ENCODE data around the gene ZNF768.

The ZNF768 gene

GRCh38 chr16:30509081-30509765, 17.1 kb downstream of the ZNF768 start:
- Mint-ChIP-seq H3K27ac (peak overlapping the region; percentile 77), H3K4me3 (no peak overlapping the region), H3K4me1 (no peaks in the 10 kb centered on the region), H3K27me3 (no peaks in the 10 kb centered on the region), H3K36me3 (peaks cover 28% of the 10 kb centered on the region), H3K9me3 (no peaks in the 10 kb centered on the region)

- Mint-ChIP-seq H3K4me1 (peaks cover 12% of the 10 kb centered on the region), H3K27me3 (no peaks in the 10 kb centered on the region), H3K9me3 (no peaks in the 10 kb centered on the region), H3K36me3 (peaks cover 14% of the 10 kb centered on the region), H3K4me3 (no peak overlapping the region), H3K27ac (peak overlapping the region; percentile 89)
Observed at GRCh38 chr16:30503403-30504296, 22.7 kb downstream of the ZNF768 start.

DNA sequence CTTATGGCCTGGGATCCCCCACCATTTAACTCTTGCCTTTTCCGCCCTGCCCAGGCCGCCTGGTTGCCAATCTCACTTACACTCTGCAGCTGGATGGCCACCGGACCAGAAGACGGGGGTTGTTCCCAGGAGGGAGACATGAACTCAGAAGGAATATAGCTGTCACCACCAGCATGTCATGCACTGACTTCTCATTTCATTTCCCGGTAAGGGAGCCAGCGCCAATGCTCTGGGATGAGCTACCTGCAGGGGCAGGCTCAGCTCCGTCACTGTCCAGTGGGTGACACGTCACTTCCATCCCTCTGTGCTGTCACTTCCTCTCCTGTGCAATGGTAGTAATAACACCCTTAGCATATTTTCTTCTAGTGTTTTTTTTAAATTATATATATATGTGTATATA, 27.1 kb downstream of the ZNF768 start:
- Mint-ChIP-seq H3K4me3 (no peak overlapping the region), H3K27me3 (no peaks in the 10 kb centered on the region), H3K4me1 (peaks cover 16% of the 10 kb centered on the region), H3K9me3 (no peaks in the 10 kb centered on the region), H3K27ac (no peak overlapping the region), H3K36me3 (peaks cover 12% of the 10 kb centered on the region)

- Mint-ChIP-seq H3K36me3 (peaks cover 13% of the 10 kb centered on the region), H3K27ac (no peak overlapping the region), H3K27me3 (no peaks in the 10 kb centered on the region), H3K4me3 (no peak overlapping the region), H3K4me1 (peaks cover 26% of the 10 kb centered on the region), H3K9me3 (no peaks in the 10 kb centered on the region)
Observed at GRCh38 chr16:30494709-30495108, 31.7 kb downstream of the ZNF768 start.

DNA sequence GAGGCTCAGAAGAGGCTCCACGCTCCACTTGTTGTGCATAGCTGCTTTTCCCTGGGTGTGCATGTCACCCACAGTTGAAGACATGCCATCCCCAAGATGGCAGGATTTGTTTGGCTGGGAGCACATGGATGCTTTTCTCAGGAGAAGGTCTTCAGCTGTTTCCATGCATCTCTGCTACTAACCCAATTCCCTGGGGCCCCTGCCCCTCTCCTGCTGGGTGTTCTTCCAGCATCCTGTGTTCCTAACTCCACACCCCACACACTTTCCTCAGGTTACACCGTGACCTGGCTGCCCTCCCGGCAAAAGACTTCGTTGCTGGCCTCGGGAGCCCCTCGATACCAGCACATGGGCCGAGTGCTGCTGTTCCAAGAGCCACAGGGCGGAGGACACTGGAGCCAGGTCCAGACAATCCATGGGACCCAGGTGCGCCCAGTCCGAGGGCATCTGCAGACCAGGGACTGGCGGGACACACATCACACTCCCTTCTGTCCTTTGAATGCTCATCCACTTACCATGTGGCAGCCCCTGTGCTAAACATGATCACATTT, 32.4 kb downstream of the ZNF768 start:
- Mint-ChIP-seq H3K27me3 (no peaks in the 10 kb centered on the region), H3K36me3 (peaks cover 12% of the 10 kb centered on the region), H3K4me1 (peaks cover 25% of the 10 kb centered on the region), H3K9me3 (no peaks in the 10 kb centered on the region), H3K4me3 (no peak overlapping the region), H3K27ac (peak overlapping the region; percentile 65)

DNA sequence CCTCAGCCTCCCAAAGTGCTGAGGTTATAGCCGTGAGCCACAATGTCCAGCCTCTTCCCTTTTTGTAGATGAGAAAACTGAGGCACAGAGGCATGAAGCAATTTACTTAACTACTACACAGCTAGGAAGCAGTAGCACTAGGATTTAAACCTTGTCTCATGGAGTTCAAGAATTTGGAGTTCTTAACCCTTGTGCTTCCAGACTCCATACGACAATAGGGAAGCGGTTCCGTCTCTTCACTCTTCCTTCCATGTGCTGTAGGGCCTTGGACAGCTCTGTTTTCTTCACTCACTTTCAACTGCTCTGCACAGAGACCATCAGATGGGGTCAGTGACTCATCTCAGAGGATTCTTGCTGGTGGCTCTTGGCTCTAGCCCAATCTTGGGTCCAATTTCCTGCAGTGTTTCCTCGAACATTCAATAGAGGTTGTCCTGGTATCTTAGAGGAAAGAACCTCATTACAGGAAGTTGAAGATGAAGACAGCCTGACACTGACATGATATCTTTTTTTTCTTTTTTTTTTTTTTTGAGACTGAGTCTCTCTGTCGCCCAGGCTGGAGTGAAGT, 34.5 kb downstream of the ZNF768 start:
- peak overlapping the region; percentile 70 for H3K27ac Mint-ChIP-seq
- H3K36me3 Mint-ChIP-seq = peaks cover 18% of the 10 kb centered on the region
- H3K9me3 Mint-ChIP-seq = no peaks in the 10 kb centered on the region
- H3K4me3 Mint-ChIP-seq = no peak overlapping the region
- H3K27me3 Mint-ChIP-seq = no peaks in the 10 kb centered on the region
- H3K4me1 Mint-ChIP-seq = peaks cover 36% of the 10 kb centered on the region

DNA sequence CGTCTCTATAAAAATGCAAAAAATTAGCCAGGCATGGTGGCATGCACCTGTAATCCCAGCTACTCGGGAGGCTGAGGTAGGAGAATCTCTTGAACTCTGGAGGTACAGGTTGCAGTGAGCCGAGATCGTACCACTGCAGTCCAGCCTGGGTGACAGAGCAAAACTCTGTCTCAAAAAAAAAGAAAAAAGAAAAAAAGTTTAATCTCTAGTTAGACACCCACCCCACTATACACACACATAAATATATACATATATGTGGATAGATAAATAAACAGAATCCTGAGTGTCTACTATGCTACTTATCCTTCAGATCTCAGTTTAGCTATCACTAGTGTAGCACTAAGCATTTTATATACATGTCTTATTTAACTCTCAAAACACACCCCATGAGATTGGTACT, 35.1 kb downstream of the ZNF768 start:
- peaks cover 40% of the 10 kb centered on the region for H3K4me1 Mint-ChIP-seq
- H3K9me3 Mint-ChIP-seq = no peaks in the 10 kb centered on the region
- no peak overlapping the region for H3K4me3 Mint-ChIP-seq
- H3K36me3 Mint-ChIP-seq = peaks cover 21% of the 10 kb centered on the region
- no peak overlapping the region for H3K27ac Mint-ChIP-seq
- no peaks in the 10 kb centered on the region for H3K27me3 Mint-ChIP-seq

GRCh38 chr16:30490210-30490609, 36.2 kb downstream of the ZNF768 start:
- peak overlapping the region; percentile 68 for H3K27ac Mint-ChIP-seq
- H3K9me3 Mint-ChIP-seq = no peaks in the 10 kb centered on the region
- no peak overlapping the region for H3K4me3 Mint-ChIP-seq
- no peaks in the 10 kb centered on the region for H3K27me3 Mint-ChIP-seq
- H3K36me3 Mint-ChIP-seq = peaks cover 21% of the 10 kb centered on the region
- H3K4me1 Mint-ChIP-seq = peaks cover 45% of the 10 kb centered on the region

DNA sequence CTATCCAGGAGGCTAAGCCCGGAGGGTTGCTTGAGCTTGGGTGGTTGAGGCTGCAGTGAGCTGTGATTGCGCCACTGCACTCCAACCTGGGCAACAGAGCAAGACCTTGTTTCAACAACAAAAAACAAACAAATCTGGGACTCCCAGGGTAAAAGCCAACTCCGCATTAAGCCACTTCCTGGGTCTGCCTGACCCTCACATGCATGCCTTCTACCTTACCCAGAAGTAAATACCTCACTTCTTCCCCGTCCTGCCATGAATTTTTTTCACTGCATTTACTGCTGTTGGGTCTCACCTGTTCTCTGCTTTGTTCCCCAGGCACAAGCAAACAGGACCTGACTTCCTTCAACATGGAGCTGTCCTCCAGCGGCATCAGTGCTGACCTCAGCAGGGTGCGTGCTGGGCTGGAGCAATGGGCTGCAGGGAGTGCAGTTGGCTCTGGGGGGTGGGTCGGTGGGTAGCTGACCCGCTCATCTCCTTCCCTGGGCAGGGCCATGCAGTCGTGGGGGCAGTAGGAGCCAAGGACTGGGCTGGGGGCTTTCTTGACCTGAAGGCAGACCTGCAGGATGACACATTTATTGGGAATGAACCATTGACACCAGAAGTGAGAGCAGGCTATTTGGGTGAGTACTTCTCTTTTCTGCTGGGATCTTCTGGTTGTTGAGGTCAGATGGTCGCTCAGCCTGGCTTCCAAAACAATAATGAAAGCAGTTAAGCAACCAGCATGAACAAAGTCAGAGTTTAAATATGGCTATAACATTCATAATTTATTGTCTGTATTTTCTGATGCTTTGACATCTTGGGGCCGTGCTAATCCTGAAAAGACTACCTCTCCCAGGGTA, 37.4 kb downstream of the ZNF768 start:
- no peak overlapping the region for H3K4me3 Mint-ChIP-seq
- H3K4me1 Mint-ChIP-seq = peaks cover 47% of the 10 kb centered on the region
- H3K27ac Mint-ChIP-seq = peak overlapping the region; percentile 23
- no peaks in the 10 kb centered on the region for H3K27me3 Mint-ChIP-seq
- H3K9me3 Mint-ChIP-seq = no peaks in the 10 kb centered on the region
- peaks cover 17% of the 10 kb centered on the region for H3K36me3 Mint-ChIP-seq

DNA sequence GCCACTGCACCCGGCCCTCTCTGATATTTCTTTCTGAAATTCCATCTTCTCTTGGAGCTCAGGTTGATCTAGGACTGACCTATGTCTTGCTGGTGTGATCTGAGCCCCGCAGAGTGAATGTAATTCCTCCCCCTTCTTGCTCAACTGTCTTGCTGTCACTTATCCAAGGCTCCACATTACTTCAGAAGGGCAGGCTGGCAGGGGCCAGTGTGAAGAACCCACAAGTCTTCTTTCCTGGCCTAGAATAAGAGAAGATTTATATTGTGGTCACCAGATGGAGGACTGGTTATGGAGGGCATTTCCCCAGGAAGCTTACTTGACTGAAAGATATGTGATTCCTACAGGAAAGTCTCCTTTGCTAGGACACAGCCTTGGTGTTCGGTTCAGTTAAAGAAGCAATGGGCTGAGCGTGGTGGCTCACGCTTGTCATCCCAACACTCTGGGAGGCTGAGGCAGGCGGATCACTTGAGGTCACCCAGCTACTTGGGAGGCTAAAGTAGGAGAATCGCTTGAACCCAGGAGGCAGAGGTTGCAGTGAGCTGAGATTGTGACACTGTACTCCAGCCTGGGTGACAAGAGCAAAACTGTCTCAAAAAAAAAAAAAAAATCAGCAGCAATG, 40.4 kb downstream of the ZNF768 start:
- H3K4me1 Mint-ChIP-seq = peaks cover 57% of the 10 kb centered on the region
- no peaks in the 10 kb centered on the region for H3K9me3 Mint-ChIP-seq
- peak overlapping the region; percentile 92 for H3K27ac Mint-ChIP-seq
- H3K27me3 Mint-ChIP-seq = no peaks in the 10 kb centered on the region
- H3K4me3 Mint-ChIP-seq = no peak overlapping the region
- peaks cover 25% of the 10 kb centered on the region for H3K36me3 Mint-ChIP-seq

DNA sequence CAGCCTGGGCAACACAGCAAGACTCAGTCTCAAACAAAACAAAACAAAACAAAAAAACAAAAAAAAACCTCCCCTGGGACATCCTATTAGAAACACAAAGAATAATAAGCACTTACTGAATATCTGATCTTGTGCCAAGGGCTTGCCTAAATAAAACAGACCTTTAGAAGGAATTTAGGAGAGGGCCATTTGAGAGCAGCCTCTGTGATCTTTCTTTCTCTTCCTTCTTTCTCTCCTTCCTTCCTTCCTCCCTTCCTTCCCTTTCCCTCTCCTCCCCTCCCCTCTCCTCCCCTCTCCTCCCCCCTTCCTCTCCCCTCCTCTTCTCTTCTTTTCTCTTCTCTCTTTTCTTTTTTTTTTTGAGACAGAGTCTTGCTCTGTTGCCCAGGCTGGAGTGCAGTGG, 41.5 kb downstream of the ZNF768 start:
- H3K36me3 Mint-ChIP-seq = peaks cover 25% of the 10 kb centered on the region
- H3K27ac Mint-ChIP-seq = peak overlapping the region; percentile 31
- no peaks in the 10 kb centered on the region for H3K9me3 Mint-ChIP-seq
- H3K4me3 Mint-ChIP-seq = no peak overlapping the region
- no peaks in the 10 kb centered on the region for H3K27me3 Mint-ChIP-seq
- H3K4me1 Mint-ChIP-seq = peaks cover 59% of the 10 kb centered on the region

GRCh38 chr16:30482366-30482765, 44.0 kb downstream of the ZNF768 start:
- no peaks in the 10 kb centered on the region for H3K9me3 Mint-ChIP-seq
- peaks cover 58% of the 10 kb centered on the region for H3K4me1 Mint-ChIP-seq
- H3K4me3 Mint-ChIP-seq = no peak overlapping the region
- no peaks in the 10 kb centered on the region for H3K27me3 Mint-ChIP-seq
- peaks cover 23% of the 10 kb centered on the region for H3K36me3 Mint-ChIP-seq
- peak overlapping the region; percentile 1 for H3K27ac Mint-ChIP-seq

DNA sequence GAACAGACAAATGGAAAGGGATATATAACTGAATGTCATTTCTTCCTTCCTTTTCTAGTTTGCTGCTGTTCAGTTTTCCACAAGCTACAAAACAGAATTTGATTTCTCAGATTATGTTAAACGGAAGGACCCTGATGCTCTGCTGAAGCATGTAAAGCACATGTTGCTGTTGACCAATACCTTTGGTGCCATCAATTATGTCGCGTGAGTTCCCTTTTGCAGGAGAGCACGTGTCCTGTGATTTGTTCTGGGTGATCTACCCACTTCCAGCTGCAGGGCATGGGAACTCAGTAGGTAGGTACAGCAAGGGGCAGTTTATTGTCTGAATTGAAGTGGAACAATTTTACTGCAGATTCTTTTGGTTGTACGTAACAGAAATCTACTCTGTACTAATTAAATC, 45.0 kb downstream of the ZNF768 start:
- Mint-ChIP-seq H3K27ac (peak overlapping the region; percentile 80), H3K36me3 (peaks cover 24% of the 10 kb centered on the region), H3K27me3 (no peaks in the 10 kb centered on the region), H3K9me3 (no peaks in the 10 kb centered on the region), H3K4me1 (peaks cover 62% of the 10 kb centered on the region), H3K4me3 (no peak overlapping the region)

GRCh38 chr16:30478766-30479478, 47.4 kb downstream of the ZNF768 start:
- Mint-ChIP-seq H3K27ac (peak overlapping the region; percentile 33), H3K9me3 (no peaks in the 10 kb centered on the region), H3K4me1 (peaks cover 68% of the 10 kb centered on the region), H3K36me3 (peaks cover 31% of the 10 kb centered on the region), H3K27me3 (no peaks in the 10 kb centered on the region), H3K4me3 (no peak overlapping the region)
